Activated CD8-positive, alpha-beta memory T cell treated with anti-CD3 and anti-CD28 coated beads, Interleukin-2, amount 50 U/mL, for 4 hours (primary cell): Measurements from ENCODE around the gene CLPSL1.
"Not testable (repeated sequence)": the region's sequence is repeated elsewhere in the genome, so short reads cannot be mapped to it uniquely, and the experiment has no call there.

Experiments
- DNase-seq: peaks from one replicate; pipeline ENCODE4 v3.0.0-alpha.2; 2020

CLPSL1 gene

GRCh38 chr6:35780719-35781118 is at the start of gene CLPSL1:
Gene CLPSL1 (plus strand): TSS chr6:35781019. CDS start chr6:35781111, 92 bp downstream.
- DNase-seq, result no peak

GRCh38 chr6:35731414-35731735 is 49.4 kb upstream of the CLPSL1 start:
- peak; percentile 97 for DNase-seq

GRCh38 chr6:35731736-35732532 is 48.9 kb upstream of the CLPSL1 start:
- peak; percentile 93 for DNase-seq

- no peak for DNase-seq
Observed at GRCh38 chr6:35733633-35734032, 47.2 kb upstream of the CLPSL1 start.

- DNase-seq, result not testable (repeated sequence)
Observed at GRCh38 chr6:35734319-35734718, 46.5 kb upstream of the CLPSL1 start.

- DNase-seq, result no peak
Observed at GRCh38 chr6:35735452-35735851, 45.4 kb upstream of the CLPSL1 start.

GRCh38 chr6:35736253-35736894 is 44.4 kb upstream of the CLPSL1 start:
- DNase-seq, result peak; percentile 87

GRCh38 chr6:35736982-35737412 is 43.8 kb upstream of the CLPSL1 start, which contains the start of gene ARMC12:
Gene ARMC12 (plus strand): TSS chr6:35737032. CDS start chr6:35737109, 77 bp downstream.
- no peak for DNase-seq

- DNase-seq, result no peak
Observed at GRCh38 chr6:35737413-35738211, 43.2 kb upstream of the CLPSL1 start.

- no peak for DNase-seq
Observed at GRCh38 chr6:35739645-35740524, 40.9 kb upstream of the CLPSL1 start.

GRCh38 chr6:35742842-35743241 is 38.0 kb upstream of the CLPSL1 start:
- DNase-seq, result no peak

- no peak for DNase-seq
Observed at GRCh38 chr6:35745509-35745908, 35.3 kb upstream of the CLPSL1 start.

GRCh38 chr6:35746516-35746915 is 34.3 kb upstream of the CLPSL1 start:
- no peak for DNase-seq

- no peak for DNase-seq
Observed at GRCh38 chr6:35747877-35748276, 32.9 kb upstream of the CLPSL1 start.

- DNase-seq, result no peak
Observed at GRCh38 chr6:35750557-35750956, 30.3 kb upstream of the CLPSL1 start.

- DNase-seq, result no peak
Observed at GRCh38 chr6:35751594-35751993, 29.2 kb upstream of the CLPSL1 start.

GRCh38 chr6:35752330-35752729 is 28.5 kb upstream of the CLPSL1 start:
- DNase-seq, result no peak

- DNase-seq, result no peak
Observed at GRCh38 chr6:35754452-35755277, 26.2 kb upstream of the CLPSL1 start.

- DNase-seq, result no peak
Observed at GRCh38 chr6:35755278-35755924, 25.4 kb upstream of the CLPSL1 start.

- DNase-seq, result no peak
Observed at GRCh38 chr6:35757456-35758123, 23.2 kb upstream of the CLPSL1 start.
